HG03066 (cell line): ENCODE results near the gene LARGE1.

ENCODE experiments used
- ATAC-seq: cut with Tn5 transposase; IDR thresholded peaks from one replicate; pipeline ENCODE4 v1.9.1; 2021; ENCODE audit warnings: low read depth; ENCODE audit not compliant: unreplicated experiment

The LARGE1 gene

GRCh38 chr22:33786149-33786548 is 134.1 kb downstream of the LARGE1 start:
- ATAC-seq = no peak

DNA sequence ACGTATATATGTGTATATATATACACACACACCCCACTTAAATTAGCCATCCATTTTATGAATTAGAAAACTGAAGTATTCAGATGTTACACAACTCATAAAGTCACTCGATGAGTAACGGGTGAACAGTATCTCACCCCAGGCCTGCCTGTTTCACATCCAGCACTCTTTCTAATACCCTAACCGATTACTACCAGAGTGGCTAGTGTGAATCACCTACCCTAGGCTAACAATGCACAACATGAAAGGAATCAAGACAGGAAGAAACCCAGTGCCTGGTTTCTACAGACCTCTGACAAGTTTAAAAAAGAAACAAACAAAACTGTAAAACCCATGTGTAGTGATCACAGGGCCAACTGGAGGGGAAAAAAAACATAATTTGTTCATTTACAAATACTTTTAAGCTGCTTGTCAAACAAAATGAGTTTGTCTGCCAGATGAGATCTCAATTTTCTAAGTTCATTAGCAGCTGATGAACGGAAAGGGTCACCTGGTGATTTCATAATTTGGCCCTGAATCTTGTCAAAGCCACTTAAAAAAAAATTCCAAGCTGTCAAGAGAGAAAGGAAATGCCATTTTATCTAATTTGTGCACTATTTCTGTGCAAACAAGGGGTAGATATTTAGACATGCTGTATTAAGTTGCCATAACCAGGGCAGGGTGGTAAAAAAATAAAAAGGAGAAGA is 134.8 kb downstream of the LARGE1 start:
- no peak for ATAC-seq

DNA sequence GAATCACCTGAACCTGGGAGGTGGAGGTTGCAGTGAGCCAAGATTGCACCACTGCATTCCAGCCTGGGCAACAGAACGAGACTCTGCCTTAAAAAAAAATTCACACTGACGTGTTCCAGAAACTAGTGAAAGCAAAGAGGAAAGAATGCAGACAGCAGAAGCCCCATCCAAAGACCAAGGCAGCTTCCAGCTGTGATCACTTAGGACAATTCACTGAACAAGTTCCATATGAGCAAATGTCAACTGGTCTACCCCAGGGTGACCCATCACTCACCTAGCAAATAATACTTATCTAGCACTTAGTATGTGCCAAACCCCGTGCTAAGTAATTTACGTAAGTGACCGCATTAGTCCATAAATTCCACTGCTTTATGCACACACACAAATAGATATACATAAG is 138.9 kb downstream of the LARGE1 start:
- ATAC-seq = no peak

- no peak for ATAC-seq
These were observed 139.6 kb downstream of the LARGE1 start for GRCh38 chr22:33780531-33781136.

DNA sequence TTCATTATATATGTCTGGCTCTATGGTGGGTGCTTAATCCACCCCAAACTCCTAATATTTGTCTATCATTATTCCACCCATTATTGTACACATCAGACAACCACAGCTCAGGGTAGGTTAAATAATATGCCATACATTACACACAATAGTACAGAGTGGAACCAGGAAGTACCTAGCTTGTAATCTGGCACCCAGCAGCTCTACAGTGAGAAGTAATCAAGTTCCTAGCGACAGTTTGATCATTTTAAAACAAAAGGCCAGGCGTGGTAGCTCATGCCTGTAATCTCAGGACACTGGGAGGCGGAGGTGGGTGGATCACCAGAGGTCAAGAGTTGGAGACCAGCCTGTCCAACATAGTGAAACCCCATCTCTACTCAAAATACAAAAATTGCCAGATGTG is 141.0 kb downstream of the LARGE1 start:
- no peak for ATAC-seq

- ATAC-seq = no peak
These were observed 143.8 kb downstream of the LARGE1 start for GRCh38 chr22:33776491-33776890.

DNA sequence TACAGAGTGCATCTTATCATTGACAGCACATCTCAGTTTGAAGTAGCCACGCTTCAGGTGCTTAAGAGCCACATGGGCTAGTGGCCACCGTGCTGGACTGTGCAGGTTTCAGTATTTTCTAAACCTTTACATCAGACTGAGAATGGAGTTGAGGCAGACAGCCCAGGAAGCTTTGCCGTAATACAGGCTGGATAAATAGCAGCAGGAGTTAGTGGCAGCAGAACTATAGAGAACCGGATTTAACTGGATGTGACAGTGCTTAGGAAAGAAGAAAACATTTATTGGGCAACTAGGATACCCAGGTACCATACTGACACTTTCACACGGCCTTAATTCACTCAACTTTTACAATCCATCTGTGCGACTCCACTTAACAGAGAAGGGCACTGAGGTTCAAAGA is 145.5 kb downstream of the LARGE1 start:
- ATAC-seq = no peak

DNA sequence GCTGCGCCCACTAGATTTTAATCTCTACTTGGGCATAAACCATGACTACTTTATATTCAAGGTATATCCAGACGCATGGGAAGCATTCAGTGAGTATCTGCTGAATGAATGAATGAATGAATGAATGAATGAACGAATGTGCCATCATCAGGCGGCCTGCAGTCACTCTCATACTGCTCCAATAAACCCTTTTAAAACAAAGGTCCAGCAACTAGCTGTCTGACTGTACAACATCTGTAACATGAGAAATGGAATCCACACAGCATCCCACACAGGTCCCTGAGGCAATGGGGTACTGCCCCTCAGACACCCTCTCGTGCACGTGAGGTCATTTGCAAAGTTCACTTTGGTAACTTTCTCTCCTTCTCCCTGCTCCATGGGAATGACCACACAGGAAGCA is 147.5 kb downstream of the LARGE1 start:
- no peak for ATAC-seq

- no peak for ATAC-seq
These were observed 149.1 kb downstream of the LARGE1 start for GRCh38 chr22:33771136-33771535.

DNA sequence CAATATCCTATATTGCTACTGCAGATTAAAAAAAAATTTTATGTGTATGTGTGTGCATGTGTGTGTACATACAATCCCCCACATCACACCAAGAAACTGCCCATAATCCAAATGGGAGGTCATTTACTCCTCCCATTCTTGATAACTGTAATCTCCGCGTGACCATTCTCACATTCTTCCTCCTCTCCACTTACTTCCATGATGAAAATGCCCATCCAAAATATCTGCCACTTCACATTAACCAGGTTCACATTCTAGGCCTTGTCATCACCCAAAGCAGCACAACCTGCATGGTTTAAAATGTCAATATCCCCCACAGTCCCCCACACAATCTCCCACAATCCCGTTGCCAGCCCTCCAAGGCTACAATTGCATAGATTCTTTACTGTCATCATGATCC is 149.6 kb downstream of the LARGE1 start:
- ATAC-seq = no peak

DNA sequence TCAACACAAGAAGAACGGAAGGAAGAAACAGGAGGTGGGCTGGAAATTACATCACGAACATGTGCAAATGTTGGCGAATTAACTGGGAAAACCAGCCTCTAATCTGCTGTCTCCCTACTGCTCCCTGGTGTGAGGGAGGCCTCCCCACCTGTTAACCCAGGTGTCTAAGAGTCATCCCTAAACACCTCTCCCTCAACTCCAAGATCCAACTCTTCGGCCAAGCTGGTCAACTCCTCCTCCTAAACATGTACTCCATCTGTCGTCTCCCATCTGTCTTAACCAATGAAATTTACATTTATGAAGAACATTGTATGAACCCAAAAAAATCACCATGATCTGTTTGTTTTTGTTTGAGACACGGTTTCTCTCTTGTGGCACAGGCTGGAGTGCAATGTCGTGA is 154.2 kb downstream of the LARGE1 start:
- ATAC-seq = no peak

- ATAC-seq = no peak
These were observed 161.3 kb downstream of the LARGE1 start for GRCh38 chr22:33758961-33759360.

GRCh38 chr22:33757802-33758483 is 162.3 kb downstream of the LARGE1 start:
- ATAC-seq = no peak

GRCh38 chr22:33757041-33757801 is 163.1 kb downstream of the LARGE1 start:
- no peak for ATAC-seq

- ATAC-seq = no peak
These were observed 163.7 kb downstream of the LARGE1 start for GRCh38 chr22:33756508-33756949.

- no peak for ATAC-seq
These were observed 171.6 kb downstream of the LARGE1 start for GRCh38 chr22:33748714-33749113.

GRCh38 chr22:33747576-33748180 is 172.6 kb downstream of the LARGE1 start:
- no peak for ATAC-seq

GRCh38 chr22:33747029-33747428 is 173.2 kb downstream of the LARGE1 start:
- no peak for ATAC-seq

- ATAC-seq = no peak
These were observed 173.8 kb downstream of the LARGE1 start for GRCh38 chr22:33746501-33746928.

DNA sequence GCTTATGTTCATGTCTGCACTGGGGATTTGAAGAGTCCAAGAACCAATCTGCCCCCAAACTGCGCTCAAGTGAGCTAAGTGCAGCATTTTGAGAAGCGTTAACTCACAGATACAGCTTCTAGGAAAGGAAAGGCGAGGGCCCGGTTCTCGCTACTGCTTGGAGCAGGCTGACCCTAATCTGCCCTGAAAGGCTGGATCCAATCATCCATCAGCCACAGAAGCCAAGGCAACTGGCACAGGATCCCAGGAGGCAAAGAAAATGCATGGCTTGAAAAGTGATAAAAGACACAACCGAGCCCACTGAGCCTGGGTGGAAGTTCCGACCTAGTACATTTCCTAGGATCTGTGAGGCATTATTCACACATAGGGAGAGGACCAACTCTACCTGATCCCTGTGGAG is 174.8 kb downstream of the LARGE1 start:
- ATAC-seq = no peak

GRCh38 chr22:33743756-33744155 is 176.5 kb downstream of the LARGE1 start:
- ATAC-seq = no peak
